ENCODE results near the gene MPEG1. TPM values are rescaled to one million over a fixed set of nuclear protein-coding genes. Genes with fewer than 3 reads are reported as not detected.

MPEG1 gene
- total and polyA plus RNA-seq, 7 donors = 0.82 to 6.1 (median 3.8) TPM

DNA sequence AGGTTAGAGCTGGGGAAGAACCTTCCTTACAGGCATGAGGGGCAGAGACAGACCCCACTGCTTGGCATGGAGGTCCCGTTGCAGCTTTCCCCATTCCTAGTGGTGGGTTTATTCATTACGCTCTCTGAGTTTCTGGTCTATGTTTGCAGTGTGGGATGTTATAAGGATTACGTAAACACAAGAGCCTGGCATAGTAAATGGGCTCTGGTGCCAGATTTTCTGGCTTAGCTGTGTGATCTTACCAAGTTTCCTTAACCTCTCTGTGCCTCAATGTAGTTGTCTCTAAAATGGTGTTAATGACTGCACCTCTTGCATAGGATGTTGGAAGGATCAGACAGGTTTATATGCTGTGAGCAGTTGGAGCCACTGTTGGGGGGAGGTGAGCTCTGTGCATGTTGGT, 25.7 kb downstream of the MPEG1 start:
- no peak for TF ChIP-seq CTCF (IDR thresholded peaks at IDR 0.05)
- peaks cover 0 to 20% (median 3%) of the 10 kb centered on the region in 3 donors for H3K27me3 ChIP-seq (ENCODE audit: insufficient read depth in 3 of 3, low read length in 2 of 3)
- no peaks in the 10 kb centered on the region for H3K36me3 ChIP-seq (ENCODE audit: insufficient read depth in 1 of 2, low read depth in 1 of 2)
- no peak overlapping the region for H3K4me3 ChIP-seq
- peak in 2 of 4 donors; percentile 34 to 43 for ATAC-seq
- intact Hi-C loops (cut with DNase I) = no loop called here
- WGBS, 3 donors = 42 to 68% (median 43%) methylated on average over 3 of the region's 3 CpGs
- no peaks in the 10 kb centered on the region for H3K4me1 ChIP-seq
- no peak for DNase-seq
- H3K9me3 ChIP-seq = no peaks in the 10 kb centered on the region
- no peak overlapping the region for H3K27ac ChIP-seq

DNA sequence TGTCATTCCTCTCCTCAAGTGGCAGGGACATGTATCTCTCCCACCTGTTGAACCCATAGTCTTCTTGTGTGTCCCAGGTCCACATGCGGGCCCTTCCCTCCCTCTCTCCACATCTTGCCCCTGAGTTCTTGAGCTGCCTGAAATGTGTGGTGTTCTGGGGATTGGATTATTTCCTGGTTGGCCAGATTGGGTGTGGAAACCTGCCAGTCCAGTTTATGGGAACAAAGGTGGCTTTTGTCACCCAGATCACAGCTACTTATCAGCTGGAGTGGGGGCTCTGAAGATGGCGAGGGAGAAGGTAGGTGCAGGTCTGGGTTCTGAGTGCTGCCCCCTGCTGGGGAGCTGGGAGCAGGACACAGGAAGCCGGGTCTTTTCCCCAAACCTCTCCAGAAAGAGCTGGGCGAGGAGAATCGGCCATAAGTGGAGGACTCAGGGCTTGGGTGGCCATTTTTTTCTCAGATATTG, 26.6 kb downstream of the MPEG1 start:
- no peaks in the 10 kb centered on the region for H3K9me3 ChIP-seq
- no peaks in the 10 kb centered on the region for H3K4me1 ChIP-seq
- 37 to 58% (median 44%) methylated on average over 5 of the region's 5 CpGs for WGBS, 3 donors
- H3K36me3 ChIP-seq (ENCODE audit: insufficient read depth in 1 of 2, low read depth in 1 of 2) = no peaks in the 10 kb centered on the region
- peaks cover 0 to 20% (median 3%) of the 10 kb centered on the region in 3 donors for H3K27me3 ChIP-seq (ENCODE audit: insufficient read depth in 3 of 3, low read length in 2 of 3)
- ATAC-seq (peak in 1 of 4 donors; percentile 43), DNase-seq (no peak)
- peak; percentile 22 for TF ChIP-seq CTCF (IDR thresholded peaks at IDR 0.05)
- intact Hi-C loops (cut with DNase I) = no loop called here
- H3K4me3 ChIP-seq = no peak overlapping the region
- no peak overlapping the region for H3K27ac ChIP-seq

DNA sequence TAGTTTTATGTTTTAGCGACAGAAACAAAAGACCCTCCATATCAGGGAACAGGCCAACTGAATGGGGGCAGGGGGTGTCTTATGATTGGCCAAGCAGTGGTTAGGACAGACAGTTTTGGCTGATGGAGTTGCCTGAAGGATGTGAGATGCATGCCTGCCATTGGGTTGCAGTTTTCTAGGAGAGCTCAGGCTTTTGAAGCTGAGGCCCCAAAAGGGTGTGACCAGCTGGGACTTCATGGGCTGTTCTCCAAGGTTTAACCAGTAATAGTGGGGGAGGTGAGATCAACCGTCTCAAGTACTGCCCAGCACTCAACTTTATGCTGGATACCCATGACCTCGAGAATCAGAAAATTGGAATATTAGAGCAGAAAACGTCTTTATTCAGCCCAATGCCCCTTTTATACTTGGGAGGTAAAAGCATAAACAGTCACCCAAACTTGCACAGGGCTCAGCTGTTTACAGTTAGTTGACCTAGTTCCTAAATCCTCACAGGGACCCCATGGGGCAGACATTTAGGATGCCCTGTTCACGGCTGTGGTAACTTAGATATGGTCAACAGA, 27.3 kb downstream of the MPEG1 start:
- intact Hi-C loops (cut with DNase I) = no loop called here
- Histone ChIP-seq H3K27me3 (ENCODE audit: insufficient read depth in 3 of 3, low read length in 2 of 3) (peaks cover 0 to 20% (median 3%) of the 10 kb centered on the region in 3 donors), H3K36me3 (ENCODE audit: insufficient read depth in 1 of 2, low read depth in 1 of 2) (no peaks in the 10 kb centered on the region), H3K4me1 (no peaks in the 10 kb centered on the region), H3K27ac (no peak overlapping the region), H3K9me3 (no peaks in the 10 kb centered on the region), H3K4me3 (no peak overlapping the region)
- 26 to 55% (median 30%) methylated on average over 5 of the region's 5 CpGs for WGBS, 3 donors
- no peak for ATAC-seq
- no peak for DNase-seq
- no peak for TF ChIP-seq CTCF (IDR thresholded peaks at IDR 0.05)

DNA sequence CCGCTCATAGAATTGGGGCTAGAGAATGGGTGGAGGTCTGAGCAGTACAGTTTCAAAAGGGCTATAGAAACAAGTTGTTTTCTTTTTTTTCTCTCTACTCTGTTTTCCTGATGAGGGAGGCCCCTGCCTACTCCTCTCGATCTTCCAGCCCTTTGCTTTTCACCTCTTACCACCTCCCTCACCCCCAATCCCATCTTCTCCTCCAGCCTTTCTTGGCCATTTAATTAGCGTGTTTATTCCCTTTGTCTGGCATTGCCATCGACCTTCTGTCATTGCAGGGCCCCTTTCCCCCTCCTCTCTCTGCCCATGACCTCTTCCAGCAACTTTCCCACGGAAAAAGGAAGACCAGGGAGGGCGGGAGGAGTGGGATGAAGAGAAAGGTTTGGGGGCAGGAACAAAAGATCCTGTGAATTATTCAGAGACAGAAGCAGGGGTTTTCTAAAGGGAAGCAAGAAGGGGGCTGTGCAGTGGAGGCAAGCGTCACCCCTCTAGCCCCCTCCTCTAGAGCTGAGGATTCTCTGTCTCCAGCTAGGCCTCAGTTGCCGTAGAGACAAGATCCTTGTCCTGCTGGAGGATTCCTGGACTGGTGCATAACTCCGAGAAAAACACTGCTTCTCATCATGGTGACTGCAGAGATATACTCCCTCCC, 27.9 kb downstream of the MPEG1 start:
- H3K27ac ChIP-seq = no peak overlapping the region
- no peaks in the 10 kb centered on the region for H3K9me3 ChIP-seq
- no peak for ATAC-seq
- peaks cover 0 to 20% (median 3%) of the 10 kb centered on the region in 3 donors for H3K27me3 ChIP-seq (ENCODE audit: insufficient read depth in 3 of 3, low read length in 2 of 3)
- no peak for DNase-seq
- WGBS, 3 donors = 48 to 56% (median 50%) methylated on average over 9 of the region's 9 CpGs
- H3K36me3 ChIP-seq (ENCODE audit: insufficient read depth in 1 of 2, low read depth in 1 of 2) = no peaks in the 10 kb centered on the region
- H3K4me1 ChIP-seq = no peaks in the 10 kb centered on the region
- intact Hi-C loops (cut with DNase I) = no loop called here
- H3K4me3 ChIP-seq = no peak overlapping the region
- no peak for TF ChIP-seq CTCF (IDR thresholded peaks at IDR 0.05)

Measured in psoas muscle (tissue), 8 donors.